Trophoblast cell (in vitro differentiated cells and primary cell): ENCODE measurements around the gene DRC7.

Experiments used
- DNase-seq, 2 donors: peaks; one replicate each; pipeline ENCODE4 v3.0.0-alpha.2; 2016
- H2AFZ ChIP-seq: 2 replicates; pipeline ENCODE4 v1.6.1; 2013; ENCODE audit warnings: low read length, moderate library complexity, mild to moderate bottlenecking; ENCODE audit not compliant: insufficient read depth, poor library complexity
- H2AK5ac ChIP-seq: 2 replicates; pipeline ENCODE4 v1.6.1; 2013; ENCODE audit warnings: mild to moderate bottlenecking, low read length
- H2BK120ac ChIP-seq: 2 replicates; pipeline ENCODE4 v1.6.1; 2013; ENCODE audit warnings: low read length, mild to moderate bottlenecking, moderate library complexity; ENCODE audit not compliant: insufficient read depth, poor library complexity
- H2BK12ac ChIP-seq: 2 replicates; pipeline ENCODE4 v1.6.1; 2013; ENCODE audit warnings: mild to moderate bottlenecking, low read length, moderate library complexity
- H2BK5ac ChIP-seq: 2 replicates; pipeline ENCODE4 v1.6.1; 2013; ENCODE audit warnings: low read length, low read depth, moderate library complexity, mild to moderate bottlenecking; ENCODE audit not compliant: poor library complexity
- H3K14ac ChIP-seq: 2 replicates; pipeline ENCODE4 v1.6.1; 2013; ENCODE audit warnings: mild to moderate bottlenecking, low read length
- H3K18ac ChIP-seq: 2 replicates; pipeline ENCODE4 v1.6.1; 2013; ENCODE audit warnings: mild to moderate bottlenecking, low read length
- H3K23ac ChIP-seq: 2 replicates; pipeline ENCODE4 v1.6.1; 2013; ENCODE audit warnings: low read length
- H3K27ac ChIP-seq: 2 replicates; pipeline ENCODE4 v1.5.1; 2013; ENCODE audit warnings: low read depth, mild to moderate bottlenecking, inconsistent platforms, low read length, moderate library complexity
- H3K27me3 ChIP-seq: 2 replicates; pipeline ENCODE4 v1.6.1; 2013; ENCODE audit warnings: inconsistent platforms, mild to moderate bottlenecking, low read length, moderate library complexity; ENCODE audit not compliant: insufficient read depth
- H3K36me3 ChIP-seq, 2 experiments: 1 replicate in 1 of 2; 2 replicates in 1 of 2; pipeline ENCODE4 v1.6.1; 2013; ENCODE audit warnings: low read length in 2 of 2, mild to moderate bottlenecking in 2 of 2, moderate library complexity in 1 of 2; ENCODE audit not compliant: insufficient read depth in 2 of 2, control insufficient read depth in 1 of 2
- H3K4ac ChIP-seq: 2 replicates; pipeline ENCODE4 v1.6.1; 2013; ENCODE audit warnings: low read depth, mild to moderate bottlenecking, low read length, moderate library complexity
- H3K4me1 ChIP-seq, 2 experiments: 1 replicate in 1 of 2; 2 replicates in 1 of 2; pipeline ENCODE4 v1.6.1; 2013; ENCODE audit warnings: low read length in 2 of 2, mild to moderate bottlenecking in 2 of 2, moderate library complexity in 1 of 2; ENCODE audit not compliant: insufficient read depth in 2 of 2, control insufficient read depth in 1 of 2
- H3K4me2 ChIP-seq: 2 replicates; pipeline ENCODE4 v1.6.1; 2013; ENCODE audit warnings: inconsistent platforms, mild to moderate bottlenecking, low read length, moderate library complexity
- H3K4me3 ChIP-seq: 2 replicates; pipeline ENCODE4 v1.5.1; 2013; ENCODE audit warnings: mild to moderate bottlenecking, low read depth, low read length, inconsistent platforms
- H3K79me1 ChIP-seq: one replicate; pipeline ENCODE4 v1.6.1; 2013; ENCODE audit warnings: low read length
- H3K79me2 ChIP-seq: 2 replicates; pipeline ENCODE4 v1.6.1; 2013; ENCODE audit warnings: low read length, mild to moderate bottlenecking; ENCODE audit not compliant: control insufficient read depth, insufficient read depth, poor library complexity
- H3K9ac ChIP-seq: 2 replicates; pipeline ENCODE4 v1.6.1; 2013; ENCODE audit warnings: mild to moderate bottlenecking, low read length
- H3K9me3 ChIP-seq: 2 replicates; pipeline ENCODE4 v1.6.1; 2013; ENCODE audit warnings: low read depth, mild to moderate bottlenecking, control low read depth, inconsistent platforms, low read length; ENCODE audit not compliant: insufficient read depth
- H4K12ac ChIP-seq: 2 replicates; pipeline ENCODE4 v1.6.1; 2013; ENCODE audit warnings: low read depth, mild to moderate bottlenecking, low read length, moderate library complexity
- H4K8ac ChIP-seq: 2 replicates; pipeline ENCODE4 v1.6.1; 2013; ENCODE audit warnings: low read depth, mild to moderate bottlenecking, low read length, moderate library complexity
- H4K91ac ChIP-seq: one replicate; pipeline ENCODE4 v1.6.1; 2013; ENCODE audit warnings: low read depth, mild to moderate bottlenecking, low read length, moderate library complexity
- WGBS: extraction: QIAGEN DNeasy Blood & Tissue Kit; methylation state at CpG from one replicate; pipeline ENCODE4 v1.1.7; 2013; ENCODE audit warnings: missing lambda C conversion rate; ENCODE audit not compliant: insufficient read length, insufficient coverage; ENCODE audit errors: extremely low coverage; 5-methylcytosine and 5-hydroxymethylcytosine counted together

Gene DRC7

GRCh38 chr16:57747091-57747490, 52.5 kb downstream of the DRC7 start:
- no peaks in the 10 kb centered on the region for H3K79me2 ChIP-seq
- WGBS = no CpG with 5 or more reads among the region's 7 CpGs
- no peak overlapping the region for H2BK12ac ChIP-seq
- no peak overlapping the region for H4K8ac ChIP-seq
- no peak overlapping the region for H2AFZ ChIP-seq
- no peak for DNase-seq
- H2AK5ac ChIP-seq = no peak overlapping the region
- peaks cover 0 to 9% of the 10 kb centered on the region in 2 experiments for H3K36me3 ChIP-seq
- no peak overlapping the region for H3K4me2 ChIP-seq
- H3K18ac ChIP-seq = no peak overlapping the region
- peaks cover 2% of the 10 kb centered on the region for H3K79me1 ChIP-seq
- no peak overlapping the region for H3K4ac ChIP-seq
- H3K23ac ChIP-seq = no peak overlapping the region
- H4K91ac ChIP-seq = no peak overlapping the region
- peaks cover 11 to 12% of the 10 kb centered on the region in 2 experiments for H3K4me1 ChIP-seq
- no peak overlapping the region for H3K4me3 ChIP-seq
- H4K12ac ChIP-seq = no peak overlapping the region
- H3K9me3 ChIP-seq = peaks cover 5% of the 10 kb centered on the region
- no peak overlapping the region for H2BK120ac ChIP-seq
- H3K27ac ChIP-seq = no peak overlapping the region
- no peak overlapping the region for H3K9ac ChIP-seq
- no peak overlapping the region for H3K14ac ChIP-seq
- H2BK5ac ChIP-seq = no peak overlapping the region
- H3K27me3 ChIP-seq = no peaks in the 10 kb centered on the region

DNA sequence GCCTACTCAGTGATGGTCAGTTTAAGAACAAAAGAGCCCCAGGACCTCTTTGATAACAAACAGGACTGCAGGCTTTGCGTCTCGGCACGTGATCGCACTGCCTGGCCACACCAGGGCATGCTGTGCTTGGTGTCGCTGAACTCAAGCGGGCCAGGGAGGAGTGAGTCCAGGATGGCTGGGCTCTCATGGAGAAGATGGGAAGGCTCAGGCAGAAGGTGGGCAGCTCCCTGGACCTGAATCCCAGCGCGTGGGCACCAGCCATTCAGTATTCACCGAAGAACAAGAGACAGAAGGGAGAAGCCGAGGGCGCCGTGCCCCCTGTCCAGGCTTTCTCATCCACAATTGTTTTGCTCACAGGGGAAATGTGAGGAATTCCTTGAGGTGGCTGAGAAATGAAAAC, 52.9 kb downstream of the DRC7 start:
- H3K79me2 ChIP-seq = no peaks in the 10 kb centered on the region
- H3K9me3 ChIP-seq = peaks cover 7% of the 10 kb centered on the region
- H3K4me2 ChIP-seq = no peak overlapping the region
- no peak overlapping the region for H3K14ac ChIP-seq
- H2AK5ac ChIP-seq = no peak overlapping the region
- H2AFZ ChIP-seq = no peak overlapping the region
- H3K23ac ChIP-seq = no peak overlapping the region
- no CpG with 5 or more reads among the region's 12 CpGs for WGBS
- no peak overlapping the region for H3K4me3 ChIP-seq
- H2BK5ac ChIP-seq = no peak overlapping the region
- H4K12ac ChIP-seq = no peak overlapping the region
- no peak overlapping the region for H3K9ac ChIP-seq
- H4K8ac ChIP-seq = no peak overlapping the region
- DNase-seq = no peak
- no peak overlapping the region for H2BK12ac ChIP-seq
- H3K4me1 ChIP-seq = peaks cover 11 to 12% of the 10 kb centered on the region in 2 experiments
- H3K36me3 ChIP-seq = peaks cover 0 to 9% of the 10 kb centered on the region in 2 experiments
- H3K79me1 ChIP-seq = peaks cover 2% of the 10 kb centered on the region
- H3K4ac ChIP-seq = no peak overlapping the region
- no peak overlapping the region for H2BK120ac ChIP-seq
- no peak overlapping the region for H3K18ac ChIP-seq
- no peak overlapping the region for H3K27ac ChIP-seq
- H3K27me3 ChIP-seq = no peaks in the 10 kb centered on the region
- no peak overlapping the region for H4K91ac ChIP-seq

GRCh38 chr16:57747996-57748395, 53.4 kb downstream of the DRC7 start:
- Histone ChIP-seq H3K4ac (no peak overlapping the region), H3K4me1 (peaks cover 11 to 12% of the 10 kb centered on the region in 2 experiments), H3K27ac (no peak overlapping the region), H2AK5ac (no peak overlapping the region), H2AFZ (no peak overlapping the region), H3K27me3 (no peaks in the 10 kb centered on the region), H2BK12ac (no peak overlapping the region), H3K36me3 (peaks cover 0 to 9% of the 10 kb centered on the region in 2 experiments), H3K4me3 (no peak overlapping the region), H3K14ac (no peak overlapping the region), H2BK5ac (no peak overlapping the region), H4K8ac (no peak overlapping the region), H3K9me3 (peaks cover 7% of the 10 kb centered on the region), H2BK120ac (no peak overlapping the region), H3K79me1 (peaks cover 2% of the 10 kb centered on the region), H3K23ac (no peak overlapping the region), H3K9ac (no peak overlapping the region), H3K79me2 (no peaks in the 10 kb centered on the region), H3K18ac (no peak overlapping the region), H3K4me2 (no peak overlapping the region), H4K91ac (peak overlapping the region; percentile 32), H4K12ac (no peak overlapping the region)
- no CpG with 5 or more reads among the region's 6 CpGs for WGBS
- no peak for DNase-seq

GRCh38 chr16:57748596-57748995, 54.0 kb downstream of the DRC7 start:
- Histone ChIP-seq H2AFZ (no peak overlapping the region), H4K91ac (no peak overlapping the region), H3K4me2 (peak overlapping the region; percentile 40), H3K4me3 (no peak overlapping the region), H2BK12ac (no peak overlapping the region), H3K14ac (no peak overlapping the region), H2BK120ac (no peak overlapping the region), H3K4ac (no peak overlapping the region), H3K4me1 (peaks cover 11 to 12% of the 10 kb centered on the region in 2 experiments), H3K18ac (no peak overlapping the region), H2AK5ac (no peak overlapping the region), H3K9ac (no peak overlapping the region), H3K36me3 (peaks cover 5 to 11% of the 10 kb centered on the region in 2 experiments), H3K79me2 (no peaks in the 10 kb centered on the region), H3K23ac (no peak overlapping the region), H3K27ac (no peak overlapping the region), H3K9me3 (peaks cover 7% of the 10 kb centered on the region), H4K12ac (no peak overlapping the region), H3K79me1 (peaks cover 2% of the 10 kb centered on the region), H2BK5ac (no peak overlapping the region), H3K27me3 (no peaks in the 10 kb centered on the region), H4K8ac (no peak overlapping the region)
- WGBS = no CpG with 5 or more reads among the region's 11 CpGs
- DNase-seq = peak; percentile 71 to 80
